NCI-H2196 (cell line): ENCODE measurements around the gene TCIRG1.

Source experiments
- DNase-seq: peaks from one replicate; lab custom pipeline; 2025; ENCODE audit not compliant: unreplicated experiment; lab: John Stamatoyannopoulos, UW

Gene TCIRG1

GRCh38 chr11:68004551-68005335 lies 34.1 kb upstream of the TCIRG1 start:
- no peak for DNase-seq

GRCh38 chr11:68006606-68007166 lies 32.1 kb upstream of the TCIRG1 start:
- no peak for DNase-seq

DNA sequence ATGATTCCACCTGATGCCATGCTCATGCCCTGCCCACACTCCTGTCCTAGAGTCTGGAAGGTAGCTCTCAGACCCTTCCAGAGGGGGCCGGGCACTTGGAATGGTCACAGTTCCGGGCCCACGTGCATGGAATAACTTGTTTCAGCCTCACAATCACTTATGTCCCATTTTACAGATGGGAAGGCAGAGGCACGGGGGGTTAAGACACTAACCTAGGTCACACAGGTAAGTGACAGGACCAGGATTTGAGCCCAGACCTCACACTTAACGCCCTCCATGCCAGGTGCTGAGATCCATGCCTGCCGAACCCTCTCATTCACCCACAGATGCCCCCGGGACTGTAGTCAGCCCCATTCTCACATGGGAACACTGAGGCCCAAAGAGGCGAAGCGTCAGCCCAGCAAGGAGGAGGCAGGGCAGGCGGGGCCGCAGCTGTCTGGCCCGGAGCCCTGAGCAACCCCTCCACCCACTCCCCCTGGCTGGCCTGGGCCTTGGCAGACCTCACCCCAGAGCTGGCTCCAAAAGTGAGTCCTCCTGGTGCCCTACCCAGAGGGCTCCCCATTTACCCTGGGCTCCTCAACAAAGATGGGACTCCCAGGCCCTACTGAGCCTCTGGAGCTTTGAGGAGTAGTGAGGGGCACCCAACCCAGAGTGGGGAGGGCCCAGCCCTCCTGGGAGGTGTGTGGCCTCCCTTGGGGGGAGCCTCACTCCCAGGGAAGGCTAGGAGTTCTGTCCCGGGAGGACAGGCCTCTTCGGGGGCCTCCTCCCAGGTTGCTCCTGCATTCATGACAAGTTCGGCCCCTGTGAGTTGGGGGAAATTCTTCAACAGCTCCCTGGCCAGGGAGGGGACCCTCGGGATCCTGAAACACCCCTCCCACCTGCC lies 31.1 kb upstream of the TCIRG1 start:
- no peak for DNase-seq

GRCh38 chr11:68008381-68009337 lies 30.2 kb upstream of the TCIRG1 start:
- DNase-seq, result no peak

- no peak for DNase-seq
These were observed 29.3 kb upstream of the TCIRG1 start for GRCh38 chr11:68009391-68010089.

- no peak for DNase-seq
These were observed 28.5 kb upstream of the TCIRG1 start, which contains the start of gene ALDH3B1 for GRCh38 chr11:68010090-68011041. Gene ALDH3B1, plus strand, starts transcription at chr11:68010327. Its CDS starts 4,971 bp downstream, at chr11:68015298.

- no peak for DNase-seq
These were observed 27.5 kb upstream of the TCIRG1 start for GRCh38 chr11:68011051-68011943.

DNA sequence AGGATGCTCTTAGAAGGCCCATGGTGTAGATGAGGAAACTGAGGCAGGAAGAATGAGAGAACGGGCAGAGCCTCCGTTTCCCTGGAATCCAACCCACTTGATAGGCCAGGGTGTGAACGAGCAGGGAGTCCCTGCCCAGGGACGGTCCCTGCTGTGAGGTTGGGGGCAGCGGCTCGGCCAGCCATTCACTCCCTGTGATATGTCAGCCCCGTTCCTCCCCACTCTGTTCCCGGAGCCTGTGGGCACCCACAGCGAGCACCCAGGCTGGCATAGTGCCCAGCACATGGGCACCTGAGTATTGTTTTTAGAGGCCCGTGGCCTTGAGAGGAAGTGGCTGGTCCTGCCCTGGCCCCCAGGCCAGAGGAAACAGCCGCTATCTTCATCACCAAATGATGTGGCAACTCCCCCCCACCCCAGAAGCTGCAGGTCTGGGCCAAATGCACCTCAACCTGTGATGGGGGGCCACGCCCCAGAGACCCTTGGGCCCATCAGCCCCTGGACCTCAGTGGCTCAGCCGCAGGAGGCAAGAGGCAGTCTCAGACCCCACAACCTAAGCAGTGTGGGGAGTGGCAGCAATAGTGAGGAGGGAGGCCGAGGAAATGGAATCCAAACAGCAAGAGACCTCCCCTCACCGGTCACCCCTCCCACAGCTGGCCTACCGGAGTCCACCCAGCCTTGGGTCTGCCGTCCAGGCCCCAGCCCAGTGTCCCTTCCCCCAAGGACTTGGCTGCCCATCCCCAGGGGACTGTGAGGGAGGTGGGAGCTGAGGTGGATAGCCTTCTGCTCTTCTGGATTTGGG lies 26.6 kb upstream of the TCIRG1 start:
- DNase-seq, result no peak

DNA sequence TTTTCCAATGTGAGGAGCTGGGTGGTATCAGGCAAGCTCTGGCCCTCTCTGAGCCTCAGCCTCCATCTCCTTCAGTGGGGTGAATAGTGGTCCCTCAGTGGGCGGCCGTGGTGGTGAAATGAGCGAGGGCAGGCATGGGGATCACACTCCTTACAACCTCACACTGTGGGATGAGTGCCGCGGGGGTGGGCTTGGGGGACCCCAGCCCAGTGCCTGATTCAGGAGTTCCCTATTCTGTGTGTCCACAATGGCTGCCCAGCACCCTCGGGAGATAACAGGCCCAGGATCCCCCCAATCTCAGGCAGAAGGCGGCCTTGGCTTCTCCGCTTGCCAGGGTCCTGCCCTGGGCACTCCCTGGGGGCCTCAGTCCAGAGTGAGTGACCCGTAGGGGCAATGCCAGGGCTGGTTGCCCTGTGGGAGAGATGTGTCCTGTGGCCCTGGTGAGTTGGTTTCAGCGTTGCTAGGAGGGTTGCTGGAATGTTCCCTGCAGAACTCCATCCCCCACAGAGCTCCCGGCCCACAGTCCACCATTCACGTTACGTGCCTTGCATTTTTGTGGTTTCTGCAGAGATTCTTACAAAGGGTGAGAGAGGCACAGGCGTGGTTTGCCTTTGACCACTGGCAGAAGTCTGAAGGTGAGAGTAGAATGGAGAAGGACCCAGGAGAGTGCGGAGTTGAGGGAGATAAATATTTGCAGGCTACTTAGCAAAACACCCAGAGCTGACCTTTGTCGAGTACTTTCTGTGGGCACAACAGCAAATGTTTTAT lies 25.8 kb upstream of the TCIRG1 start:
- no peak for DNase-seq

DNA sequence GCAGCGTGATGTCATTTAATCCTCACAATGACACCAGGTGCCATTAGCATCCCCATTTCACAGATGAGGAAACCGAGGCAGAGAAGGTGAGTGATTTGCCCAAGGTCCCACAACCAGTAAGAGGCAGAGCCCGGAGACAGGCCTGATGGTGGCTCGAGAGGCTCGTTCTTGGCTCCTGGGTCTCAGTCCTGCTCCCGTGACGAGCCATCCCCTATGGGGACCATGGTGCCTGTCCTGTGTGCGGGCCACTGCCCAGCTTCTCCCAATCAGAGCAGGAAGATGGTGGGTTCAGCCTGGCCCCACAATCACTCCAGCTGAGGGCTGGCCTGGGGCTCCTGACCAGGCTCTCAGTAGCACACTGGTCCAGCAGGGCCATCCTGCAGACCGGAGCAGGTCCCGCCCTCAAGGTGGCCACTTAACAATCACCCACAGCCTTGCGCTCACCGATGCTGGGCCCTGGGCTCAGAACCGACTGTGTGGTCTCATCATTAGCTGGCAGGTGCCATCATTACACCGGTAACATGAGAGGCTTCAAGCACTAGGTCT lies 25.1 kb upstream of the TCIRG1 start:
- no peak for DNase-seq

DNA sequence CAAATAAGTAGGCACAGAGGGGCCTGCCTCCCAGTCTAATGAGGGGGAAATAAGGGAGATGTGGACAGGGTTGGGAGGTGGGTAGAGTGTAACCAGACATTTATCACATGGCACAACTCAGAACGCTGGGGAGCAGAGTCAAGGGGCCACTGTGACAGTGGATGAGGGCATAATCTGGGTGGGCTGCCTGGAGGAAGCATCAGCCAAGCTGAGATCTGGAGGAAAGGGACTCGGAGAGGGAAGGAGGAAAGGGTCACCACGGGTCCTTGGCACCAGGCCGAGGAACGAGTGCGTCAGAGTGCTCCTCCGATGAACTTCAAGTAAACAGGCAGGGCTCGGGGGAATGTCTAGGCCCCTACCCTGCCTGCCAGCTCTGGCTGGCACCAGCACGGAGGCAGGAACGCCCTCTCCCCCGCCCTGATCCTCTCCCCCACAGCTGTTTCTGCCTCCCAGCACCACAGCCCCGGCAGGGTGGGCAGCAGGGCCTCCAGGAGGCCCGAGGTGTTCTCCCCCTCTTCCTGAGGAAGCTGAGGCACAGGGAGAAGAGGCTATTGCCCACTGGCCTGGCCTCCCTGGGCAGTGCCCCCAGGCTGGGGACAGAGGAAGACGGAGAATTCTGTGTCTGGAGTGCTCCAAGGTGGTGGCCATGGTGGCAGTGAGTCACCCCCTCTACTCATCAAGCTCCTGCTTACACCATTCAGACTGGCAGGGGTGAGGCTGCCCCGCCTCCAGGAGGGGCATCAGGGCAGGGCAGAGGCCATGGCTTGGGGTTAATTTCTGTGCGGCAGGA lies 24.5 kb upstream of the TCIRG1 start:
- DNase-seq, result no peak

GRCh38 chr11:68014947-68015447 lies 23.8 kb upstream of the TCIRG1 start:
- DNase-seq, result no peak

GRCh38 chr11:68015467-68015866 lies 23.4 kb upstream of the TCIRG1 start:
- no peak for DNase-seq

GRCh38 chr11:68016161-68016903 lies 22.5 kb upstream of the TCIRG1 start:
- DNase-seq, result no peak
